Loucy (cell line): ENCODE data around the gene POP4.

Experiments
- H2AFZ ChIP-seq: fragments of 200-600 bp; sonication (generic); 2 replicates; pipeline ENCODE4 v1.6.0; 2016; ENCODE audit warnings: antibody characterized with exemption, mild to moderate bottlenecking, low read length, moderate library complexity
- H3F3A ChIP-seq: fragments of 200-600 bp; 2 replicates; pipeline ENCODE4 v1.6.0; 2016; ENCODE audit warnings: antibody characterized with exemption, low read depth, mild to moderate bottlenecking
- H3K27me3 ChIP-seq: fragments of 200-600 bp; sonication (generic); 2 replicates; pipeline ENCODE4 v1.6.1; 2014; ENCODE audit warnings: low read length, mild to moderate bottlenecking; ENCODE audit not compliant: insufficient read depth, poor library complexity, severe bottlenecking
- H3K36me3 ChIP-seq: fragments of 200-600 bp; sonication (generic); 2 replicates; pipeline ENCODE4 v1.6.1; 2016; ENCODE audit warnings: low read length; ENCODE audit not compliant: insufficient read depth
- H3K4me1 ChIP-seq: fragments of 200-600 bp; sonication (generic); 2 replicates; pipeline ENCODE4 v1.5.1; 2014; ENCODE audit warnings: low read length, mild to moderate bottlenecking; ENCODE audit not compliant: insufficient read depth, poor library complexity, severe bottlenecking
- H3K4me2 ChIP-seq: fragments of 200-600 bp; sonication (generic); 2 replicates; pipeline ENCODE4 v1.6.0; 2014; ENCODE audit warnings: antibody characterized with exemption, low read length, low read depth, mild to moderate bottlenecking; ENCODE audit not compliant: poor library complexity, severe bottlenecking
- H3K4me3 ChIP-seq: fragments of 200-600 bp; sonication (generic); 2 replicates; pipeline ENCODE4 v1.5.1; 2014; ENCODE audit warnings: low read length, mild to moderate bottlenecking, mixed read lengths; ENCODE audit not compliant: poor library complexity, severe bottlenecking
- H3K79me2 ChIP-seq: fragments of 200-600 bp; sonication (generic); 2 replicates; pipeline ENCODE4 v1.6.1; 2014; ENCODE audit warnings: low read length; ENCODE audit not compliant: insufficient read depth
- H3K9ac ChIP-seq: fragments of 200-600 bp; sonication (generic); 2 replicates; pipeline ENCODE4 v1.6.0; 2014; ENCODE audit warnings: mild to moderate bottlenecking, low read depth, low read length, moderate library complexity; ENCODE audit not compliant: poor library complexity, severe bottlenecking
- H3K9me2 ChIP-seq: fragments of 200-600 bp; sonication (generic); replicated peaks from 2 replicates; pipeline ENCODE4 v1.6.1; 2016; ENCODE audit warnings: low read depth, low read length, mixed read lengths
- H3K9me3 ChIP-seq: fragments of 200-600 bp; sonication (generic); 2 replicates; pipeline ENCODE4 v1.6.1; 2014; ENCODE audit warnings: mild to moderate bottlenecking, antibody characterized with exemption, low read length, low read depth; ENCODE audit not compliant: insufficient read depth
- H4K20me1 ChIP-seq: fragments of 200-600 bp; sonication (generic); 2 replicates; pipeline ENCODE4 v1.6.0; 2014; ENCODE audit warnings: antibody characterized with exemption, low read length, mild to moderate bottlenecking; ENCODE audit not compliant: insufficient read depth, poor library complexity, severe bottlenecking
- CTCF ChIP-seq: fragments of 200-600 bp; sonication (generic); conservative IDR thresholded peaks from 2 replicates; pipeline ENCODE4 v1.5.1; 2014; ENCODE audit warnings: mild to moderate bottlenecking, antibody characterized with exemption, low read length
- EZH2phosphoT487 ChIP-seq: fragments of 200-600 bp; IDR thresholded peaks from 2 replicates; pipeline ENCODE4 v1.6.1; 2018; ENCODE audit warnings: antibody characterized with exemption, mild to moderate bottlenecking, moderate library complexity, borderline replicate concordance

POP4 gene

GRCh38 chr19:29566496-29567054 lies 39.5 kb upstream of the POP4 start:
- no peaks in the 10 kb centered on the region for H3K4me1 ChIP-seq
- no peaks in the 10 kb centered on the region for H3K27me3 ChIP-seq
- no peaks in the 10 kb centered on the region for H3K79me2 ChIP-seq
- H2AFZ ChIP-seq, result no peak overlapping the region
- no peaks in the 10 kb centered on the region; the same call in 1 of the 2 replicates for H3K9me3 ChIP-seq
- no peaks in the 10 kb centered on the region for H3K36me3 ChIP-seq
- H3K4me3 ChIP-seq, result no peak overlapping the region
- no peaks in the 10 kb centered on the region for H3K9me2 ChIP-seq
- no peaks in the 10 kb centered on the region for H4K20me1 ChIP-seq
- H3K9ac ChIP-seq, result no peak overlapping the region
- H3K4me2 ChIP-seq, result no peak overlapping the region
- no peaks in the 10 kb centered on the region for H3F3A ChIP-seq
- TF ChIP-seq EZH2phosphoT487 (no peak), CTCF (no peak)

- H3K4me1 ChIP-seq, result no peaks in the 10 kb centered on the region
- H3K4me2 ChIP-seq, result no peak overlapping the region
- TF ChIP-seq EZH2phosphoT487 (no peak), CTCF (no peak)
- no peaks in the 10 kb centered on the region for H3K36me3 ChIP-seq
- H3K9me2 ChIP-seq, result no peaks in the 10 kb centered on the region
- H3K9me3 ChIP-seq, result no peaks in the 10 kb centered on the region
- no peak overlapping the region for H3K9ac ChIP-seq
- H3F3A ChIP-seq, result no peaks in the 10 kb centered on the region
- no peaks in the 10 kb centered on the region for H3K79me2 ChIP-seq
- H3K27me3 ChIP-seq, result no peaks in the 10 kb centered on the region
- no peak overlapping the region for H2AFZ ChIP-seq
- H4K20me1 ChIP-seq, result no peaks in the 10 kb centered on the region
- H3K4me3 ChIP-seq, result no peak overlapping the region
Measured at GRCh38 chr19:29567366-29567915, 38.6 kb upstream of the POP4 start.

- no peak for TF ChIP-seq CTCF
- no peak for TF ChIP-seq EZH2phosphoT487
- Histone ChIP-seq H3K9me3 (no peaks in the 10 kb centered on the region), H3K27me3 (no peaks in the 10 kb centered on the region), H3K36me3 (no peaks in the 10 kb centered on the region), H3K4me2 (no peak overlapping the region), H3K79me2 (no peaks in the 10 kb centered on the region), H3F3A (no peaks in the 10 kb centered on the region), H3K9ac (no peak overlapping the region), H3K4me1 (no peaks in the 10 kb centered on the region), H3K9me2 (no peaks in the 10 kb centered on the region), H2AFZ (no peak overlapping the region), H3K4me3 (no peak overlapping the region), H4K20me1 (no peaks in the 10 kb centered on the region)
Measured at GRCh38 chr19:29568036-29569025, 37.8 kb upstream of the POP4 start.
